WTC11 (cell line): ENCODE measurements around the gene TMEM52.

Experiments
- AFF4 ChIP-seq: sonication (generic); formaldehyde crosslinking; IDR thresholded peaks from 2 replicates; pipeline ENCODE4 v1.8.1; 2023; ENCODE audit warnings: mild to moderate bottlenecking, missing genetic modification reagents, borderline replicate concordance
- ARID4B ChIP-seq: sonication (generic); formaldehyde crosslinking; IDR thresholded peaks from 2 replicates; pipeline ENCODE4 v1.8.0; 2023; ENCODE audit warnings: missing genetic modification reagents, mild to moderate bottlenecking, borderline replicate concordance
- CTCF ChIP-seq: fragments of 200-600 bp; IDR thresholded peaks from 2 replicates; pipeline ENCODE4 v1.8.0; 2022; ENCODE audit warnings: antibody characterized with exemption
- E2F4 ChIP-seq: sonication (generic); formaldehyde crosslinking; IDR thresholded peaks from 2 replicates; pipeline ENCODE4 v1.8.1; 2022; ENCODE audit warnings: low read depth, mild to moderate bottlenecking, moderate library complexity, missing genetic modification reagents, borderline replicate concordance
- E2F5 ChIP-seq: sonication (generic); formaldehyde crosslinking; IDR thresholded peaks from 2 replicates; pipeline ENCODE4 v1.8.1; 2022; ENCODE audit warnings: mild to moderate bottlenecking, moderate library complexity, missing genetic modification reagents
- HMGXB4 ChIP-seq: sonication (generic); formaldehyde crosslinking; IDR thresholded peaks from 2 replicates; pipeline ENCODE4 v1.8.1; 2023; ENCODE audit warnings: mild to moderate bottlenecking, moderate library complexity, missing genetic modification reagents
- JUN ChIP-seq: sonication (generic); formaldehyde crosslinking; IDR thresholded peaks from 2 replicates; pipeline ENCODE4 v1.8.0; 2023; ENCODE audit warnings: mild to moderate bottlenecking, missing genetic modification reagents
- PRDM15 ChIP-seq: sonication (generic); formaldehyde crosslinking; IDR thresholded peaks from 2 replicates; pipeline ENCODE4 v1.8.0; 2022; ENCODE audit warnings: missing genetic modification reagents
- PRRX2 ChIP-seq: fragments of 250-450 bp; sonication (Bioruptor Pico); IDR thresholded peaks from 2 replicates; pipeline ENCODE4 v1.8.0; 2021; ENCODE audit warnings: mild to moderate bottlenecking
- SMAD3 ChIP-seq: sonication (generic); formaldehyde crosslinking; IDR thresholded peaks from 2 replicates; pipeline ENCODE4 v1.8.0; 2022; ENCODE audit warnings: missing genetic modification reagents, mild to moderate bottlenecking, borderline replicate concordance
- ZNF263 ChIP-seq: sonication (generic); formaldehyde crosslinking; IDR thresholded peaks from 2 replicates; pipeline ENCODE4 v1.8.1; 2022; ENCODE audit warnings: low read depth, mild to moderate bottlenecking, moderate library complexity, missing genetic modification reagents

- no peak for TF ChIP-seq AFF4
- TF ChIP-seq PRDM15, result no peak
- no peak for TF ChIP-seq PRRX2
- no peak for TF ChIP-seq SMAD3 (CRISPR knock-in tag)
- no peak for TF ChIP-seq JUN (CRISPR knock-in tag)
- no peak for TF ChIP-seq CTCF
- TF ChIP-seq HMGXB4 (CRISPR knock-in tag), result no peak
- no peak for TF ChIP-seq ARID4B (CRISPR knock-in tag)
- no peak for TF ChIP-seq ZNF263 (CRISPR knock-in tag)
- no peak for TF ChIP-seq E2F5 (CRISPR knock-in tag)
- TF ChIP-seq E2F4 (CRISPR knock-in tag), result no peak
These were observed 39.1 kb downstream of the TMEM52 start for GRCh38 chr1:1879942-1880341.
